WI38 (cell line): ENCODE data around the gene SLC4A1AP.

Source experiments
- H3K4me3 ChIP-seq: 2 replicates; pipeline ENCODE4 v1.5.1; 2011; ENCODE audit warnings: low read depth, mild to moderate bottlenecking, control low read depth, low read length
- TF ChIP-seq, protein P1 (sequence below): IDR thresholded peaks from 2 replicates; pipeline ENCODE4 v1.5.1; 2012; ENCODE audit warnings: low read depth, mild to moderate bottlenecking, control low read depth, low read length

SLC4A1AP gene

DNA sequence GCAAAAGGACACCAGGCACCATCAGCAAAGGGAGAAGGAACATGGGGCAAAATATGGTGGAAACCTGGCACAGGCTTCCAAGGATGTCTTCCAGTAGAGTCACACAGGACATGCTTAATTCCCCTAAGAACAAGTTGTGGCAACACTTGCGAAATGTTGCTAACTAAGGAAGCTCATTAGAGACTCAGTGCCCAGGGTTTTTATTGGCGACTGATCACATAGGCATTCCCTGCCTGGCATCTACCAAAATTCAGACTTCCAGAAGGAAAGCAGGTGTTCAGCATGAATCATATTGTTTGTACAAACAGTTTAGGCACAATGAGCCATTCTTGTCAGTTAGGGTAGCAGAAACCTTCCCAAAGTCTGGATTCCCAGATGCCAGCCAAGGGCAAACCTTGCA is 25.7 kb downstream of the SLC4A1AP start:
- H3K4me3 ChIP-seq: no peak overlapping the region
- TF ChIP-seq, protein P1, sequence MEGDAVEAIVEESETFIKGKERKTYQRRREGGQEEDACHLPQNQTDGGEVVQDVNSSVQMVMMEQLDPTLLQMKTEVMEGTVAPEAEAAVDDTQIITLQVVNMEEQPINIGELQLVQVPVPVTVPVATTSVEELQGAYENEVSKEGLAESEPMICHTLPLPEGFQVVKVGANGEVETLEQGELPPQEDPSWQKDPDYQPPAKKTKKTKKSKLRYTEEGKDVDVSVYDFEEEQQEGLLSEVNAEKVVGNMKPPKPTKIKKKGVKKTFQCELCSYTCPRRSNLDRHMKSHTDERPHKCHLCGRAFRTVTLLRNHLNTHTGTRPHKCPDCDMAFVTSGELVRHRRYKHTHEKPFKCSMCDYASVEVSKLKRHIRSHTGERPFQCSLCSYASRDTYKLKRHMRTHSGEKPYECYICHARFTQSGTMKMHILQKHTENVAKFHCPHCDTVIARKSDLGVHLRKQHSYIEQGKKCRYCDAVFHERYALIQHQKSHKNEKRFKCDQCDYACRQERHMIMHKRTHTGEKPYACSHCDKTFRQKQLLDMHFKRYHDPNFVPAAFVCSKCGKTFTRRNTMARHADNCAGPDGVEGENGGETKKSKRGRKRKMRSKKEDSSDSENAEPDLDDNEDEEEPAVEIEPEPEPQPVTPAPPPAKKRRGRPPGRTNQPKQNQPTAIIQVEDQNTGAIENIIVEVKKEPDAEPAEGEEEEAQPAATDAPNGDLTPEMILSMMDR: no peak

GRCh38 chr2:27690052-27690451 is 26.4 kb downstream of the SLC4A1AP start:
- H3K4me3 ChIP-seq: no peak overlapping the region
- TF ChIP-seq, protein P1: no peak

GRCh38 chr2:27697660-27698059 is 34.0 kb downstream of the SLC4A1AP start:
- TF ChIP-seq, protein P1: no peak

GRCh38 chr2:27701676-27702075 is 38.0 kb downstream of the SLC4A1AP start:
- TF ChIP-seq, protein P1: no peak
- no peak overlapping the region for H3K4me3 ChIP-seq

More at GRCh38 chr2:27697660-27698059, 34.0 kb downstream of the SLC4A1AP start:
- H3K4me3 ChIP-seq: no peak overlapping the region

GRCh38 chr2:27702302-27702701 is 38.6 kb downstream of the SLC4A1AP start:
- no peak overlapping the region for H3K4me3 ChIP-seq
- TF ChIP-seq, protein P1: no peak

DNA sequence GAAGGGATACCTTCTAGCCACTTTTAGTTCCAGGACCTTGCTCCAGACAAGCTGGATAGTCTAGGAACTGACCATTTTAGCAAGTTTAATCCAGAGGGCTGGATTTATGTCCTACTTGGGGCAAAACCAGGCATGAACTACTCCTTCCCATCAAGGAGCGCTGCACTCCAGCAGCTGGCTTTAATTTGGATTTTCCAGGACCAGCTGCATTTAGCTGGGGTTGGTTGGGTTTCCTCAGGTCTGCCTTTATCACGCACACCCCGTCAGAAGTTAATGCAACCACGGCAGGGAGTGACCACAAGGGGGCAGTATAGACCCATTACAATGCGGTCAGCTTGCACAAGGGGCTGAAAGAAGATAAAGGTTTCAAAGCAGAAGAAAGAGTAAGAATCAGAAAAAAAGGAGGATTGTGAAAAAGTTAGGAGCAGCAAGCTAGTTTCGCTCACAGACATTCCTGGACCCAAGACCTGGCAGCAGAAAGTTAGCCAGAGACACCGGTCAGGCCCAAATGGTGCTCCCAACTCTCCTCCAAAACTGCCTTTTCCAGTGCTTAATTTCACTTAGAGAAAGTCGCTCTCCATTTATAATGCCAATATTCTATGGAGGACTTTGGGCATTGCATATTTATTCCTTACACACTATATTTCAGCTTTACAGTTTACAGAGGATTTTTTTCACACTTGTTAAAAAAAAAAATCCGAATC is 40.1 kb downstream of the SLC4A1AP start:
- TF ChIP-seq, protein P1: peak; percentile 77
- no peak overlapping the region for H3K4me3 ChIP-seq

GRCh38 chr2:27704342-27704876 is 40.7 kb downstream of the SLC4A1AP start:
- TF ChIP-seq, protein P1: no peak
- H3K4me3 ChIP-seq: no peak overlapping the region
